Measurements from ENCODE around the gene TEAD3. TPM values are rescaled to one million over a fixed set of nuclear protein-coding genes. Genes with fewer than 3 reads are reported as not detected.

The TEAD3 gene
- total and polyA plus RNA-seq, 10 of the 15 experiments (the other 5 are each of a cell fraction or from before 2014, with no cell fraction given) = 0.02 to 0.28 (median 0.18) TPM; not detected in 5

DNA sequence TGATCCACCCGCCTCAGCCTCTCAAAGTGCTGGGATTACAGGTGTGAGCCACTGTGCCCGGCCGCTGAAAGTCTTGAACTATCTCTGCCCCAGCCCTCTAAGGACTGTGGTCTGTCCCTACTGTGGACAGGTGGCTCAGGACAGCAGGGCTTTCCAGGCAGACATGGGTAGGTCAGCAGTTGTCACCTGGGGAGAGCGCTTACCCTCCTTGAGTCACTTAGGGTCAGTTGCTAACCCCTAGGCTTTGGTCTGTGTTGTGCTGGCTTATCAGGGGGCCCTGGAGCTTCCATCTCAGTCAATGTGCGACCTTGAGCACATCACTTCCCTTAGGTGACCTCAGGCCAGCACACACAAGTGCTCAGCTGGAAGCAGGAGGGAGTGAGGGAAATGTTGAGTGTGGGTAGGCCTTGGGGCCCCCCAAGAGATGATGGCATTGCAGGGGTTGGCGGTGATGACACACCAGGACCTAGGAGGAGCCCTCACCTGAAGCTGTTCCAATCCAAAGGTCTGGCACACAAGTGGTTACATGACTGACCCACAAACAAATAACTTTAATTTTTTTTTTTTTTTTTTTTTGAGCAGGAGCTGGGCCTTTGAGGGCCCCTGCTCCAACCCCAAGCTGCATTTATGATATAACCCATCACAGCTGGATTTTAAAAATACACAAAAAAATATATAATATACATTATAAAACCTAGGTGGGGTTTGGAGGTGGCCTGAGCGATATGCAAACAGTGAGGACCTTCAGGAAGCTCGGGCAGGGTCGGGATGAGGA lies 23.6 kb downstream of the TEAD3 start:
- Histone ChIP-seq H3K4me1 (ENCODE audit: control insufficient read depth, insufficient read depth, low read length) (no peaks in the 10 kb centered on the region), H3K79me2 (ENCODE audit: control insufficient read depth, insufficient read depth, low read length) (peaks cover 32% of the 10 kb centered on the region), H3K9me3 (replicated peaks; ENCODE audit: control insufficient read depth, insufficient read depth, low read length) (no peaks in the 10 kb centered on the region), H3K27me3 (replicated peaks in 1 of 2; ENCODE audit: control insufficient read depth in 2 of 2, insufficient read depth in 2 of 2, low read length in 1 of 2) (no peaks in the 10 kb centered on the region), H2AFZ (ENCODE audit: control insufficient read depth, low read depth, low read length) (no peak overlapping the region), H3K27ac (ENCODE audit: control insufficient read depth, insufficient read depth) (no peak overlapping the region), H3K4me3 (no peak overlapping the region), H3K9ac (ENCODE audit: control insufficient read depth, insufficient read depth, low read length) (no peak overlapping the region), H3K36me3 (ENCODE audit: control insufficient read depth in 2 of 2, insufficient read depth in 2 of 2, low read length in 1 of 2) (peaks cover 14% of the 10 kb centered on the region in 2 experiments), H4K20me1 (ENCODE audit: control insufficient read depth, insufficient read depth) (peaks cover 7% of the 10 kb centered on the region; the same call in 1 of the 2 replicates), H3K4me2 (ENCODE audit: control insufficient read depth, insufficient read depth) (no peak overlapping the region)
- BruUV-seq (replicated peaks) = no TSS peak
- DNase-seq (ENCODE audit: low read depth, low spot score) (no peak), FAIRE-seq (no peak), ATAC-seq (no peak; the same call in 2 of the 3 replicates)
- SMC1A ChIA-PET (ENCODE audit: uncharacterized antibody, unreplicated experiment) = no interaction called here
- intact Hi-C loops (cut with micrococcal nuclease; ENCODE audit: unreplicated experiment) = no loop called here
- POLR2A ChIA-PET = interaction anchor here (0.6 kb wide), 4 partner anchors 17 to 265 kb away, joined by 3 to 9 read pairs (median 5); no protein-coding TSS in a partner anchor
- in situ Hi-C loops (cut with MboI) = no loop called here
- RAD21 ChIA-PET (ENCODE audit: unreplicated experiment) = interaction anchor here (1.8 kb wide), 1 partner anchor 22 kb away, joined by 4 read pairs; no protein-coding TSS in a partner anchor
- TF ChIP-seq CBFB (IDR thresholded peaks at IDR 0.05; ENCODE audit: low read depth) (no peak), TAF1 (IDR thresholded peaks at IDR 0.05; ENCODE audit: borderline replicate concordance, low read depth, low read length) (no peak), IKZF1 (conservative IDR thresholded peaks at IDR 0.05) (no peak), MLLT1 (IDR thresholded peaks at IDR 0.05) (no peak), PML (IDR thresholded peaks at IDR 0.05; ENCODE audit: low read length) (peak; percentile 5; the same call in 1 of the 2 replicates), ZSCAN29 (IDR thresholded peaks at IDR 0.05) (no peak), HSF1 (IDR thresholded peaks at IDR 0.05; ENCODE audit: low read depth, low read length) (no peak), MTA3 (IDR thresholded peaks at IDR 0.05; ENCODE audit: borderline replicate concordance, low read length) (no peak; the same call in 1 of the 2 replicates), HDAC6 (IDR thresholded peaks at IDR 0.05; ENCODE audit: unreplicated experiment) (no peak), CEBPB (IDR thresholded peaks at IDR 0.05; ENCODE audit: borderline replicate concordance in 1 of 2, low read depth in 2 of 2, low read length in 2 of 2) (no peak), SMAD5 (IDR thresholded peaks at IDR 0.05; ENCODE audit: low read depth) (peak; percentile 43; the same call in 1 of the 2 replicates), POLR2A (IDR thresholded peaks at IDR 0.05; ENCODE audit: low read depth, low read length) (peak; percentile 61; the same call in 1 of the 2 replicates), POLR2AphosphoS2 (IDR thresholded peaks at IDR 0.05; ENCODE audit: low read depth, low read length) (peak; percentile 27; the same call in 1 of the 2 replicates), HDGF (IDR thresholded peaks at IDR 0.05) (no peak), EP300 (IDR thresholded peaks at IDR 0.05; ENCODE audit: borderline replicate concordance in 1 of 2, control insufficient read depth in 1 of 2, low read depth in 2 of 2, low read length in 2 of 2) (no peak)
- TF ChIP-seq, protein P1, sequence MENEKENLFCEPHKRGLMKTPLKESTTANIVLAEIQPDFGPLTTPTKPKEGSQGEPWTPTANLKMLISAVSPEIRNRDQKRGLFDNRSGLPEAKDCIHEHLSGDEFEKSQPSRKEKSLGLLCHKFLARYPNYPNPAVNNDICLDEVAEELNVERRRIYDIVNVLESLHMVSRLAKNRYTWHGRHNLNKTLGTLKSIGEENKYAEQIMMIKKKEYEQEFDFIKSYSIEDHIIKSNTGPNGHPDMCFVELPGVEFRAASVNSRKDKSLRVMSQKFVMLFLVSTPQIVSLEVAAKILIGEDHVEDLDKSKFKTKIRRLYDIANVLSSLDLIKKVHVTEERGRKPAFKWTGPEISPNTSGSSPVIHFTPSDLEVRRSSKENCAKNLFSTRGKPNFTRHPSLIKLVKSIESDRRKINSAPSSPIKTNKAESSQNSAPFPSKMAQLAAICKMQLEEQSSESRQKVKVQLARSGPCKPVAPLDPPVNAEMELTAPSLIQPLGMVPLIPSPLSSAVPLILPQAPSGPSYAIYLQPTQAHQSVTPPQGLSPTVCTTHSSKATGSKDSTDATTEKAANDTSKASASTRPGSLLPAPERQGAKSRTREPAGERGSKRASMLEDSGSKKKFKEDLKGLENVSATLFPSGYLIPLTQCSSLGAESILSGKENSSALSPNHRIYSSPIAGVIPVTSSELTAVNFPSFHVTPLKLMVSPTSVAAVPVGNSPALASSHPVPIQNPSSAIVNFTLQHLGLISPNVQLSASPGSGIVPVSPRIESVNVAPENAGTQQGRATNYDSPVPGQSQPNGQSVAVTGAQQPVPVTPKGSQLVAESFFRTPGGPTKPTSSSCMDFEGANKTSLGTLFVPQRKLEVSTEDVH (IDR thresholded peaks at IDR 0.05; ENCODE audit: low read depth, partially characterized antibody) = no peak
- CTCF ChIA-PET = interaction anchor here (2.4 kb wide), 1 partner anchor 180 kb away, joined by 7 read pairs; no protein-coding TSS in a partner anchor
- WGBS (ENCODE audit: insufficient coverage, insufficient replicate concordance, low lambda C conversion rate, missing lambda C conversion rate) = 51% methylated on average over 9 of the region's 9 CpGs

All from GM12878 (cell line).